Measurements from ENCODE around the gene DCC.

DCC gene

GRCh38 chr18:52422985-52423601 lies 83.1 kb downstream of the DCC start:
- H3K27ac ChIP-seq: no peak overlapping the region
- peak; percentile 42 for TF ChIP-seq CTCF (conservative IDR thresholded peaks at IDR 0.05)

- no peak for TF ChIP-seq CTCF (conservative IDR thresholded peaks at IDR 0.05)
- H3K27ac ChIP-seq: no peak overlapping the region
Measured at GRCh38 chr18:52426041-52426440, 86.0 kb downstream of the DCC start.

- TF ChIP-seq CTCF (conservative IDR thresholded peaks at IDR 0.05): no peak
- no peak overlapping the region for H3K27ac ChIP-seq
Measured at GRCh38 chr18:52426462-52426861, 86.5 kb downstream of the DCC start.

- no peak for TF ChIP-seq CTCF (conservative IDR thresholded peaks at IDR 0.05)
- H3K27ac ChIP-seq: no peak overlapping the region
Measured at GRCh38 chr18:52427521-52428175, 87.7 kb downstream of the DCC start.

GRCh38 chr18:52431683-52432082 lies 91.7 kb downstream of the DCC start:
- no peak for TF ChIP-seq CTCF (conservative IDR thresholded peaks at IDR 0.05)
- H3K27ac ChIP-seq: no peak overlapping the region

GRCh38 chr18:52433797-52434196 lies 93.8 kb downstream of the DCC start:
- no peak overlapping the region for H3K27ac ChIP-seq
- TF ChIP-seq CTCF (conservative IDR thresholded peaks at IDR 0.05): no peak

GRCh38 chr18:52435301-52435700 lies 95.3 kb downstream of the DCC start:
- no peak overlapping the region for H3K27ac ChIP-seq
- no peak for TF ChIP-seq CTCF (conservative IDR thresholded peaks at IDR 0.05)
